SHP77 treated with DMSO at 0.1 percent for 48 hours (cell line): Measurements from ENCODE around the gene HES5.
A peak's percentile ranks its signal among the peaks of the same experiment; 100 is the strongest.

Experiments
- DNase-seq: peaks from one replicate; lab custom pipeline; 2025; lab: John Stamatoyannopoulos, UW

The HES5 gene

DNA sequence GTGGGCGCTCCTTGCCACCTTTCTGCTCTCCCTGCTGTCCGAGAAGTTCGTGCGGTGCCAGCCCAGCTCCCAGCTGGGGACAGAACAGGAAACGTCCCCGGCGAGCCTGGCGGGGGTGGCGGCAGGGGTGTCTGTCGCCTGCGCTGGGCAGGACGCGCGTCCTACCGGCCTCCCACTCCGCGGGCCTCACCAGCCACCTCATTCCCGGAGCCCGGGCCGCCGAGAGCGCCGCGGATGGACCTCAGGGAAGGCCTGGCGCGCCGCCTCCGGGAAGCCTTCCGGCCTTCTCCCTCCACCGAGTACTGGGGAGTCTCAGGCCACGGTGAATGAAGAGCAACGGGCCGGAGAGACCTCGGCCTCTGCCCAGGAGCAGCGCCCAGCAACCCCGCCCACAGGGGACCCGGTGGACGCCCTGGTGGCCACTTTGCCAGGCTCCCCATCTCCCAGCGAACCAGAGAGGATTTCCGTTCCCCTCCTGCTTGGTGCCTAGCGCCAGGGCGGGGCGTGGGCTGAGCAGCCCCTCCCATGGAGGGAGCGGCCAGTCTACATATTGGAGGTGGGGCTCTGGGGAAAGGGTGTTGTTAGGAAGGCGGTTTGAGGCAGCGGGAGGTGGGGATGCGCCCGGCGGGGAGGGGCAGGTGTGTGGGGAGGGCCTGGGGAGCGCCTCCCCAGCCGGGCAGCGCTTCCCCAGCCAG is 16.6 kb upstream of the HES5 start:
- peak; percentile 60 for DNase-seq

DNA sequence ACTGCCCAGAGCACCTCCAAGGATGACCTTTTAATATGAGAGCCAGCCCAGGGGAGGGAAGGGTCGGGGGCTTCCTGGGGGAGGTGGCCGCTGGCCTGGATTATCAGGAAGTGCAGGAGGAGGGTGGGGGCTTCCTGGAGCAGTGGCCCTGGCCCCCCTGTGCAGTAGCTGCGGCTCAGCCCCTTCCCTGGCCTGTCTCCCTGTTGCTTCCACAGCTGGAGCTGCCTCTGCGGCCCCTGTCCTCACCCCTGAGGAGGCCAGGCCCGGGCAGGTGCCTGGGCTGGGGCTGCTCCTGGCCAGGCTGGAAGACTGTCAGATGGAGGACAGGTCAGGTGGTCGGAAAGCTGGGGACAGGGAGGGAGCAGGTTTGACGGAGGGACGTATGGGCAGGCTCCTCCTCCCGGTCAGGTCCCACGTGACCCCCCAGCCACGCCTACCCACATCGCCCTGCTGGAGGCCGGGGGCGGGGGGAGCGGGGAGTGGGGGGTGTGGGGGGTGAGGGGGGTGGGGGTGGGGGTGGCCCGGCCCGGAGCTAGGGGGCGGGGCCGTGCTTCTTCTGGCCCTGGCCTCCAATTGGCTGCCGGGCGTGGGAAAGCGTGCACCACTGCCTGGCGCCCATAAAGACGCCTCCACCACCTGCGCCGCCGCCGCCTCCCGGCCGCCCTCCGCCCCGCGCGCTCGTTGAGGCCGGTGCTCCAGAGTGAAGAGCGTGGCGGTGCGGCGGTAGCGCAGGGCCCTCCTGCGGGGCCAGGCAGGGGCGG is 15.9 kb upstream of the HES5 start:
- peak; percentile 80 for DNase-seq

DNA sequence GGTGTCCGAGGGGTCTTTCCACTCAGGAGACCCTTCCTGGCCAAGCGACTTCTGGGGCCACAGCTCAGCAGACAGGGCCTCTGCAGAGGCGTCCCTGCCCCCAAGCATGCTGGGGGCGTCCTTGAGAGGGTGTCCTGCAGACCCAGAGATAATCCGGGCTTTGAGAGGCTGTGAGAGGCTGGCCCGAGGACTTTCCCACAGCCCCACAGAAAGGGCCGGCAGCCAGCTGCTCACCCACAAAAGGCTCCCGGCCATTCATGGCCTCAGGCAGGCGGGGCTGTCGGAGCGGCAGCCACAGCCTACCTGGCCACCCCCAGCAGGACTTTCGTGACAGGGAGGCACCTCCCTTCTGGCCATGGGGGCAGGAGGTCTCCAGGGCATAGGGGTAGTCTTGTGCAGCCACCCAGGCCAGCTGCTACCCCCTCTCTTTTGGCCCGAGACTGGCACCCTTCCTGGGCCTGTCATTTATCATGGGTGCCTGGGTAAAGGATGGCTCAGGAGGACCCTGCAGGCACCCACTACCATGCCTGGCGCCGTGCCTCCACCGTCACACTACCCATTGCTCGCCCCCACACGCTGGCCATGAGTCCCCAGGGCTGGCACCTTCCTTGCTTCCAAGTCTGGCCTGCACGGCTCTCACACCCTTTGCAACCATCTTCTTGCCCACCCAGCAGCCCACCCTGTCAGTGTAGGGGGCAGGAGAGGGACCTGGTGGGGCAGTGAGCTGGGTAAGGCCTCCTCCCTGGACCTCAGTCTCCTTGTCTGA is 15.0 kb upstream of the HES5 start:
- no peak for DNase-seq

DNA sequence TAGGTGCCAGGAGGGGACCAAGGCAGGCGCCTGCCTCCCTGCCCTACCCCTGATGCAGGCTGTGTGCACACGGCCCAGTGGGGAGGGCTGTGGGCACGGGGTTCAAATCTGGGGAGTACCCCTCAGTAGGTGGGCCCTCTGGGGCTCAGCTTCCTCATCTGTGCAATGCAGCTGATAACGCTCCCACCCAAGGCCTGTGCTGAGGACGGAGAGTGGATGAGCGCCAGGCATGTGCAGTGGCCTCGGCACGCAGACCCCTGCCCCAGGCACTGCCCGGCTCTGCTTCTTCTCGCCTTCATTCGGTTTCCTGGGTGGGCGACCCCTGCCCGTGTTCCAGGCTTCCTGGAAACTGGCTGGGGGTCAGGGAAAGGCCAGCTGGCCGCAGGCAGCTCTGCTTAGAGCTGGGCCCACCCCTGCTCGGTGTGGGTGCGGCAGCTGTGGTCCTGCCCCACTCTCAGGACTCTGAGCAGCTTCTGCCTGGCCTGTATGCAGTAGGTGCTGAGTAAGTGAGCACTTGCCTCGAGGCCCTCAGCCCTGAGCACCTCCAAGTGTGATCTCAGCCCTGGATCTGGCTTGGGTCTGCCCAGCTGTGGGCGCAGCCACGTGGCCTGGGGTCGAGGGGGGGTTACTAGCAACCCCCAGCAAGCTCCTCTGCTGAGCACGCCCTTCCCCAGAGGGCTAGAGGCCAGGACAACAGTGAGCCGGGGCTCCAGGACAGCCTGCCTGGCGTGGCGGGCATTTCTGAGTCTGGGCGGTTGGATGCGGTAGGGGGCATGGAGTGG is 14.2 kb upstream of the HES5 start:
- no peak for DNase-seq

DNA sequence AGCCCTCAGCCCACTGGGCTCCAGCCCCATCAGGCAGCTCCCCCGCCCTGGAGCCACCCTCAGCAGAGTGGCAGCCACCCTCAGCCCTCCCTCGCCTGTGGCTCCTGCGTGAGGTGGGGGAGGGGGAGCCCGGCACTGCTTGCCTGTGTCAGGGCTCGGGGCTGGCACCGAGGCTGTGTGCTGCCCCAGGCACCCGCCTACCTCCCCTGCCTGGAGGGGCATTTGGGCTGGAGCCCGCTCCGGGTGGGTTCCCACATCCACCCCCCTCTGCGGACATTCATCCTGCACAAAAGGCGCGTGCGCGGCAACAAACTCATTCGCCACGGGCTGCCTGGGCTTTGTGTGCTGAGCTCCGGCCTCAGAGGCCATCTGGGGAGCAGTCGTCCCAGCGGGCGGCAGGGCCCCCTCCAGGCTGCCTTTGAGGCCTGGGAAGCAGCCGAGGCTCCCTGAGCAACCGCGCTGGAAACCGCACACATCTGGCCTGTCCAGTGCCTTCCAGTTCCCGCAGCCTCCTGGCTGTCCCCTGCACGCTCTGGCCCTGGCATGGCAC is 13.6 kb upstream of the HES5 start:
- DNase-seq = no peak

DNA sequence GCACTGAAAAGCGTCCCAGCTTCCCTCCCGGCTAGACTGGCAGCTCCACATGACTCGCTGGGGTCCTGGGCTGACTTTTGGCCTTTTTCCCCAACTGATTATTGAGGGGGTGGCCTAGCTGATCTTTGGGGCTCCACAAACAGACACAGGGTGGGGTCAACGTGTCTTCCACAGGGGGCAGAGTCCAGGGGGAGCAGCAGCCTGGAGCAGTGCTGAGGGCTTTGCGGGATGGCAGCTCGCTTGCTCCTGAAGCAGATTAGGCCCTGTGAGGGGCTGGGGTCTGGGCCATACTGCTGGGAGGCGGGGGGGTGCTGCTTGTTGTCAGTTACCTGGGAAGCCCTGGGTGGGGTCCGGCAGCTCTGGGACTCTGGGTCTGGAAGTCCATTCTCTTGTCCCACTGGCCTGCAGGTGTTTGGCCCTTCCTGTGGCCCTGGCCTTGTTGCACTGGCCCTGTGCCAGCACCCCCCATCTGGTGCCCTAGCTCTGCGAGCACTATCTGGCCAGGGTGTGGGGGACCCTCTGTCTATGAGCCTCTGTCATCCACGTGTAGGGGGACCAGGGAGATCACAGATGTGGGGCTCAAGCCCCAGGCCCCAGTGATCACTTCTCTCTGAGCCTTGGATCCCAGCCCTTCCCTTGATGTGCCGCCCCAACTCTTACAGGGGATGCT is 12.3 kb upstream of the HES5 start:
- no peak for DNase-seq

DNA sequence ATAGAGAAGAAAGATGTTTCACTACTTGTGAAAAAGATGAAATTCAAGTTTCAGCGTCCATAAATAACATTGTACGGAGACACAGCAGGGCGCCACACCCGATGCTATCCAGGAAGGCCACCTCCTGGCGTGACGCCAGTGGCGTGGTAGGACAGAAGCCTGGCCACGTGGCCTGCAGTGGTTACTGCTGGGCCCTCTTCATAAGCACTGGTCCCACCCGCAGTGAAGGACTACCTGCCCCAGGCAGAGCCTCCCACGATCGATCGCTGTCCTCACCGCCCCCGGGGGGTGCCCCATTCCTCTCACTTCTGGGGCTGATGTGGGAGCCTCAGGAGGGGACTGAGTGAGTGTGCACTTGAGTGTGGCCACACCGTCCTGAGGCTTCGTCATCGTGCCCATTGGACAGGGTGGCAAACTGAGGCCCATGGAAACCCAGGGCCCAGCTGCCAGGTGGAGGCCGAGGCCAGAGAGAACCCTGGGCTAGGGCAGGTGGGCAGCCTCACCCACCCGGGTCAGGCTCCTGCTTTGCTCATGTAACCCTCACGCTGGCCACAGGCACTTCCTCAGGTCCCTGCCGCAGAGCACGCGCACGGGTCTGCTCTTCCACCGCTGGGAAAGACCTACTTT is 11.7 kb upstream of the HES5 start:
- no peak for DNase-seq

DNA sequence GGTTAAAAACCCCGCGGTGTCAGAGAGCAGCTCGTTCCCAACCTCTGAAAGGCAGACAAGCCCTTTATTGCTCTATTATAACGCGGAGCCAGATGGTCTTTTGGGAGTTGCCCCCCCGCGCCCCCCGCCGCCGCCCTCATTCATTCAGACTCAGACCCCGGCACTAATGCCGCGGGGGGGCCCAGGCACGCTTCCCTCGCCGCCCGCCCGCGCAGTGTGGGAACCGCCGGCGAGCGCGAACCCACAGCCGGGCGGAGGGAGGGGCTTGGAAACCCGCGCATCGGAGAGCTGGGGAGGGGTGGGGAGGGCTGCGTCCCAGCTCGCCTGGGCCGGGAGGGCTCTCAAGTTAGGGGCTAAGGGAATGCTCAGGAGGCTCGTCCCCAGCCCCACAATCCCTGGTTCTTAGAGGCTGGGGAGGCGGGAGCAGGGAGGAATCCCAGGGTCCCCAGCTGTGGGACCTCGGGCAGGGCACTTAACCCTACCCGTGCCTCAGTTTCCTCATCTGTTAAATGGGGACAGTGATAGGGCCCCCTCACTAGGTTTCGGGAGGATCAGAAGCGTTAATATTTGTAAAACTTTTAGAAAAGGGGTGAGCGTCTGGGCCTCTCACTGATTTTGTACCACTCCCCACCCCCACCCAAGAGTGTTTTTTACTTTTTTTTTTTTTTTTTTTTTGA is 10.9 kb upstream of the HES5 start:
- no peak for DNase-seq

DNA sequence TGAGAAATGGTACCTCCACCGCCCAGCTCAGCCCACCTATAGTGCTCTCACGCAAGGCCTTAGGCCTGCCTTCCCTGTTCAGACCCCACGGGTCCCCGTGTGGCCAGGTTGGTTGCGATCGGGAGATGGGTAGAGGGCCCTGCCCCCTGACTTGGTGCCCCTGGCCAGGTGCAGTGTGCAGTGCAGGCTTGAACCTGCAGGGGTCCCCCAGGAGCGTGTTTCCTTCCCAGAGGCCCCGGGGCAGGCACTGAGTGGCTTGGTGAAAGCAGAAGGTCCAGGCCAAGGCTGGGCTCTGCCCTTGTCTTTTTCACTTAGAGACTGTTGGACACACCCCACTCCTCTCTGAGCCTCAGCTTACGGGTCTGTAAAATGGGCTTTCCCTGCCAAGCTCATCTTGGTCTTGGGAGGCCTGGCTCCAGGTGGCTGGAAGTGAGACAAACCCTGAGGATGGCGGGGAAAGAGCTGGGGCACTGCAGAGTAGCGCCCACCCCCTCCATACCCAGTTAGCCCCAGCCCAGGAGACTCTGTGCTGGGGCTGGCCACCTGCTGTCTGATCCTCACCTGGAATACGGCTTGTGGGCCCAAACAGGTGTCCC is 9.3 kb upstream of the HES5 start:
- no peak for DNase-seq

DNA sequence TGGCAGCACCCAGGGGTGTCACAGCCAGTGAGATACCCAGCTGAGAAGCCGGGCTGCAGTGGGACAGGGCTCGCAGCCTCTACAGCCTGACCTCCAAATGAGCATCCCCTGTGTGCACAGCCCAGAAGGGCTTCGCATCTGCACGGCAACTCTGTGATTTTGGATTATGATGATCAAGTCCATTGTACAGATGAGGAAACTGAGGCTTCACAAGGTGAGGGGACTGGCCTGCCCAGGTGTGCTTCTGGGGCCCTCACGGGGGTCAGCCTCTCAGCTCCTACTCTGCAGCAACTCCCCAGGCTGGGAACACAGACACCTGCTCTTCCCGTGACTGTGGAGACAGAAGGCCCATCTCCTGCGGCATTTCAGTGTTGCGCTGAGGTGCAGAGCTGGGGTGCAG is 8.8 kb upstream of the HES5 start:
- no peak for DNase-seq

DNA sequence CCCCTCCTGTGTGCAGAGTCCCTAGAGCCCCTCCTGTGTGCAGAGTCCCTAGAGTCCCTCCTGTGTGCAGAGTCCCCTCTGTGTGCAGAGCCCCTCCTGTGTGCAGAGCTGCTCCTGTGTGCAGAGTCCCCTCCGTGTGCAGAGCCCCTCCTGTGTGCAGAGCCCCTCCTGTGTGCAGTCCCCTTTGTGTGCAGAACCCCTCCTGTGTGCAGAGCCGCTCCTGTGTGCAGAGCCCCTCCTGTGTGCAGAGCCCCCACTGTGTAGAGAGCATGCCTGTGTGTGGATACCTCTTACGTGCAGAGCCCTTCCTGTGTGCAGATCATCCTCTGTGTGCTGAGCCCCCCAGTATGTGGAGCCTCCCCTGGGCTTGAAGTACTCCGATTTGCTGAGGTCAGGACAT is 8.3 kb upstream of the HES5 start:
- no peak for DNase-seq

DNA sequence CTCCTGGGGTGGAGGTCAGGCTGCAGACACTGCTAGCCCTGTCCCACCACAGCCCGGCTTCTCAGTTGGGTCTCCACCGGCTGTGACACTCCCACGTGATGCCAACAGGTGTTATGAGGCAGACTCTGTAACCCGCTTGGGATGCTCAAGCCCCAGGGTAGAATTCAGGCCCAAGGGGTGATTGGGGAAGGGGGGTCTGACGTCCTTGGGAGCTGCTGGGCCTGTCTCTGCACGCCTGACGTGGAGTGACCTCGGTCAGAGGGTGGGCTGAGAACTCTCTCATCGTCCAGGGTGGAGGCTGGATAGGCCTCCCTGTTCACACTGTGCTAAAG is 7.7 kb upstream of the HES5 start:
- no peak for DNase-seq

DNA sequence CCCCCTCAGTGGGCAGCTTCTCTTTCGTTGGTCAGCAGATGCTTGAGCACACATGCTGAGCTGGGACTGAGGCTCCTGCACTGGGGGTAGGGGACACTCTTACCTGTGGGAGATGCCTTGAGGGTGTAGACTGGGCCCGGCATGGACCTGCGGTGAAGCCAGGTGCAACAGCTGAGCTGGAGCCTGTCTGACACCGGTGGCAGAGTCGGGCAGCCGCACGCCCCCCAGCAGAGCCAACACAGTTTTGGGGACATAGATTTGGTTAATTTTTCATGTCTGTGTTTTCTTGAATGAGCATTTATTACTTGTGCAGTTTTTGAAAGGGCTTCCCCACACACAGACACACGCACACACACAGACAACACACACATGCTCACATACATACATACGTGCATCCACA is 5.9 kb upstream of the HES5 start:
- DNase-seq = no peak

DNA sequence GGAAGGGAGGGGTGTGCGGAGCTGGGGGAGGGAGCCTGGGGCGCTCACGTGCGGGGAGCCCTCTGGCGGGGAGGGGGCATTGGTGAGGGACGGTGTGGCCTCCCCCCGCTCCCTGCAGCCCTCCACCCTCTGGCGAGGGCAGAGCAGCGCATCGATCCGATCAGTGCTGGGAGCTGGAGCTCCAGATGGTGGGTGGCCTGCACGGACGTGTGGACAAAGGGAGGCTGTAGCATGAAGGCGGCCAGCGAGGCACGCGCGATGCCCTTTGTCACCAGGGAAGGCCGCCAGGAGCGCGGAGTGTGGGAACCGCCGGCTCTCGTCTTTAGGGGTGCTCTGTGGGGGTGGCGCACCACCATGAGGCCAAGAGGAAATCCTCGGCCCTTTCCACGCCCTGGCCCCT is 5.4 kb upstream of the HES5 start:
- DNase-seq = no peak

DNA sequence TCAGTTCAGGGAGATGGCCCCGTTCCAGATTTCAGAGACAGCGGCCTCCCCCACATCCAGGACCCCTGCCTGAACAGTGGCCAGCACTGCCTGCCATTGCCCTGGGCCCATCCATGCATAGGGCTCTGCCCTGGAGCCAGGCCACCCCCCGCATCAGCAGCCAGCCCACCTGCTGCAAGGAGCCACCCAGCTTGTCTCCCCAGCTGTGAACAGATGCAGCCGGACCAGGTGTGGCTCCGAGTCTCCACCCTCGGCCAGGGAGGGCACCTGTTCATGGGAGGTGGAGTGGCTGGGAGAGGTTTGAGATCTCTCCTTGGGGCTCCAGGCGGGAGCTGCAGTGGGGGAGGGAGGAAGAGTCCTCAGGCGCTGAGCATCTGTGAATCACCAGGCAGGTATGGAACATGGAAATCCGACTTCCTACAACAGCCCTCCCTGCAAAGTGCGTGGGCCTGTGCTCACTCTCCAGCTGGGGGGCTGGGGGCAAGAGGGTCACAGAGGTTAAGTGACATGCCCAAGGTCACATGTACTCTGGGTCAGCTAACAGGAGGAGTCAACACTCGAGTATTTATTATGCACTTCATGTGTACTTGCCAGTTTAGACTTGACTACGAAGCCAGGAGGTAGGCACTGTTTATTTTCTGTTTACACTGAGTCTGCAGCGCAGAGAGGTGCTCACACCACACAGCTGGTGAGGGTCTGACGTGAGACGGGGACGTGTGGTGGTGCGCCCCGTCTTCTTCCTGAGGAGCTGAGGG is 4.8 kb upstream of the HES5 start:
- DNase-seq = no peak

DNA sequence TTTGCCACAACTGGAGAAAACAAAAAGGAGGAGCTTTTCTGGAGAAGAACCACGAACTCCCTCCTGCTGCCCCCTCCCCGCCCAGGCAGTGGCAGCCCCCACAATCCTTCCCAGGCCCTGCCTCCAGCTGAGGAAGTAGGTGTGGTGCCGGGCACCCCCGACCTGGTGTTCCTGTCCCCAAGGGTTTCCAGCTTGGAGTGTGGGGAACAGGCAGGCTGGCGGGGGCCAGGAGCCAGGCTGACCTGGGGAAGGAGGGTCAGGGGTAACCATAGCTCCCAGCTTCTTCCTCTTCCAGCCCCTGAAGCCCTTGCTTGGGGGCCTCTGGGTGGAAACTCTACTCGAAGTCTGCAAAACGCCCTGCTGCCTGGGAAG is 4.2 kb upstream of the HES5 start:
- no peak for DNase-seq

DNA sequence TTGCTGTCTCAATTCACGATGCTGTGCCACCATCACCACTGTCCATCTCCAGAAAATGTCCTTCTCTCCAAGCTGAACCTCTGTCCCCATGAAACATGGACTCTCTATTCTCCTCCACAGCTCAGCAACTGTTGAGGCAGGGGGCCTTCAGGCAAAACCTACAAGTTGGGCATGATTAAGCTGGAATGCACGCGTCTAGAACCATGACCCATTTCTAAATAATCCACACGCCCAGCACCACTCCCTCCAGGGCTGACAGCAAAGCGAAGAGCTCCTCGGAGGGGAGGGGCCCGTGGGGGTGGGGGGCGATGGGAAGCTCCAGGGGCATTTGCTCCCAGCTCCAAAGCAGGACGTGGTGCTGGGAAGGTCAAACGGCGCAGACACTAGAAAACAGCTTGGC is 3.3 kb upstream of the HES5 start:
- no peak for DNase-seq

DNA sequence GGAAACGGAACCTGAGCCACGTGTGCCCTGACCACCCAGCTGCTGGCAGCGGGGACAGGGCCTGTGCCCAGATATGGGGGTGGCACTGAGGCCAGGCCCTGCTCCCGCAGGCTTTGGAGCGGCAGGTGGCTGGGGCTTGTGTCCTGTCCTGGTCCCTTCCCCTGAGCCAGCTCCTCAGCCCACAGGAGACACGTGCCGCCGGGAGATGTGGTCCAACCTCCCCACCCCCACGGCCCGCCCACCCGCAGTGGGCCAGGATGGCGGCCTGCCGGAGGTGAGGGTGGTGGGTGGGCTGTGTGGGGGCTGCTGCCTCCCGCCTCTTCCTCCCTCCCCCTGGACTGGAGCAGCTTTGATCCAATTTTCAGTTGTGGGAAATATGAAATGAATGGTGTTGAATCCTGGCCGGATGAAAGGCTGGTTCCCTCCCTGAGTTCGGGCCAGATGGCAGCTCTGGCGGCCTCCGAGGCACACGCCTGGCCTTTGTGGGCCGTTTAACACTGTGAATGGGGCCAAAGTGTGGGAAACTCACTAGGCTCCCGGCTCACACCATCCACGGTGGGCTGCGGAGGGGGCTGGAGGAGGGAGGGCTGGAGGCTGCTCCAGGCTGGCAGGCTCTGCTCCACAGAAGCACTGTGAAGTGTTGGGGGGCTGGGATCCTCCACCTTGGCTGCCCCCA is 2.6 kb upstream of the HES5 start:
- DNase-seq = no peak
